Liver (tissue), 3 donors: Measurements from ENCODE around the gene LIPJ.

Source experiments
- FOXA1 ChIP-seq: IDR thresholded peaks from 2 replicates; pipeline ENCODE4 v1.6.1; 2016; ENCODE audit warnings: antibody characterized with exemption
- NR2F2 ChIP-seq: IDR thresholded peaks from 2 replicates; pipeline ENCODE4 v1.6.1; 2016; ENCODE audit warnings: antibody characterized with exemption
- RAD21 ChIP-seq, 2 donors: IDR thresholded peaks; 2 replicates each; pipeline ENCODE4 v1.6.1; 2016; ENCODE audit warnings: antibody characterized with exemption in 2 of 2, mild to moderate bottlenecking in 2 of 2
- TF ChIP-seq, protein P1 (sequence below): fragments of 150-350 bp; IDR thresholded peaks from 2 replicates; pipeline ENCODE4 v1.5.1; 2017; ENCODE audit warnings: improper control_type of control experiment, low read depth, low read length; ENCODE audit not compliant: missing input control
- TF ChIP-seq, protein P2 (sequence below): IDR thresholded peaks from 2 replicates; pipeline ENCODE4 v1.6.1; 2016; ENCODE audit warnings: antibody characterized with exemption, mild to moderate bottlenecking
- TF ChIP-seq, protein P3 (sequence below): IDR thresholded peaks from 2 replicates; pipeline ENCODE4 v1.6.1; 2016; ENCODE audit warnings: antibody characterized with exemption
- donor health status: healthy.
- donor health status: healthy.

DNA sequence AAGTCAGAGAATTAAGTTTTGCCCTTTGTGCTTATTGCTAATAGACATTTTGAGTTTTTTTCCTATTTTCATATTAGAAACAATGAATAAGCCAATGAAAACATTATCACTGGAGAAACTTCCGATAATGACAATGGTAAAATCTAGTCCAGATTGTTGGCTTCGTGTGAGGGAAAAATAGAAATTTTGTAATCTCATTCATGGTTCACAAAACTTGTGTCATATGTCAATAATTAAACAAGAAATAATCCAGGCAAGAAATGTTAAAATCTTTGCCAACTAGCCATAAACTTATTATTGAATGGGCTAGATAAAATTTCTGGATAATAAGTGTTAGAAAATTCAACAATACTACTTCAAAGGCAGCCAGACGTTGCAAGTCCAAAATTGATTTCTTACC lies 40.1 kb upstream of the LIPJ start:
- TF ChIP-seq, protein P1, sequence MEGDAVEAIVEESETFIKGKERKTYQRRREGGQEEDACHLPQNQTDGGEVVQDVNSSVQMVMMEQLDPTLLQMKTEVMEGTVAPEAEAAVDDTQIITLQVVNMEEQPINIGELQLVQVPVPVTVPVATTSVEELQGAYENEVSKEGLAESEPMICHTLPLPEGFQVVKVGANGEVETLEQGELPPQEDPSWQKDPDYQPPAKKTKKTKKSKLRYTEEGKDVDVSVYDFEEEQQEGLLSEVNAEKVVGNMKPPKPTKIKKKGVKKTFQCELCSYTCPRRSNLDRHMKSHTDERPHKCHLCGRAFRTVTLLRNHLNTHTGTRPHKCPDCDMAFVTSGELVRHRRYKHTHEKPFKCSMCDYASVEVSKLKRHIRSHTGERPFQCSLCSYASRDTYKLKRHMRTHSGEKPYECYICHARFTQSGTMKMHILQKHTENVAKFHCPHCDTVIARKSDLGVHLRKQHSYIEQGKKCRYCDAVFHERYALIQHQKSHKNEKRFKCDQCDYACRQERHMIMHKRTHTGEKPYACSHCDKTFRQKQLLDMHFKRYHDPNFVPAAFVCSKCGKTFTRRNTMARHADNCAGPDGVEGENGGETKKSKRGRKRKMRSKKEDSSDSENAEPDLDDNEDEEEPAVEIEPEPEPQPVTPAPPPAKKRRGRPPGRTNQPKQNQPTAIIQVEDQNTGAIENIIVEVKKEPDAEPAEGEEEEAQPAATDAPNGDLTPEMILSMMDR: no peak
- TF ChIP-seq, protein P2, sequence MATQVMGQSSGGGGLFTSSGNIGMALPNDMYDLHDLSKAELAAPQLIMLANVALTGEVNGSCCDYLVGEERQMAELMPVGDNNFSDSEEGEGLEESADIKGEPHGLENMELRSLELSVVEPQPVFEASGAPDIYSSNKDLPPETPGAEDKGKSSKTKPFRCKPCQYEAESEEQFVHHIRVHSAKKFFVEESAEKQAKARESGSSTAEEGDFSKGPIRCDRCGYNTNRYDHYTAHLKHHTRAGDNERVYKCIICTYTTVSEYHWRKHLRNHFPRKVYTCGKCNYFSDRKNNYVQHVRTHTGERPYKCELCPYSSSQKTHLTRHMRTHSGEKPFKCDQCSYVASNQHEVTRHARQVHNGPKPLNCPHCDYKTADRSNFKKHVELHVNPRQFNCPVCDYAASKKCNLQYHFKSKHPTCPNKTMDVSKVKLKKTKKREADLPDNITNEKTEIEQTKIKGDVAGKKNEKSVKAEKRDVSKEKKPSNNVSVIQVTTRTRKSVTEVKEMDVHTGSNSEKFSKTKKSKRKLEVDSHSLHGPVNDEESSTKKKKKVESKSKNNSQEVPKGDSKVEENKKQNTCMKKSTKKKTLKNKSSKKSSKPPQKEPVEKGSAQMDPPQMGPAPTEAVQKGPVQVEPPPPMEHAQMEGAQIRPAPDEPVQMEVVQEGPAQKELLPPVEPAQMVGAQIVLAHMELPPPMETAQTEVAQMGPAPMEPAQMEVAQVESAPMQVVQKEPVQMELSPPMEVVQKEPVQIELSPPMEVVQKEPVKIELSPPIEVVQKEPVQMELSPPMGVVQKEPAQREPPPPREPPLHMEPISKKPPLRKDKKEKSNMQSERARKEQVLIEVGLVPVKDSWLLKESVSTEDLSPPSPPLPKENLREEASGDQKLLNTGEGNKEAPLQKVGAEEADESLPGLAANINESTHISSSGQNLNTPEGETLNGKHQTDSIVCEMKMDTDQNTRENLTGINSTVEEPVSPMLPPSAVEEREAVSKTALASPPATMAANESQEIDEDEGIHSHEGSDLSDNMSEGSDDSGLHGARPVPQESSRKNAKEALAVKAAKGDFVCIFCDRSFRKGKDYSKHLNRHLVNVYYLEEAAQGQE: no peak
- TF ChIP-seq FOXA1: no peak
- no peak for TF ChIP-seq NR2F2
- TF ChIP-seq, protein P3, sequence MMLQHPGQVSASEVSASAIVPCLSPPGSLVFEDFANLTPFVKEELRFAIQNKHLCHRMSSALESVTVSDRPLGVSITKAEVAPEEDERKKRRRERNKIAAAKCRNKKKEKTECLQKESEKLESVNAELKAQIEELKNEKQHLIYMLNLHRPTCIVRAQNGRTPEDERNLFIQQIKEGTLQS: no peak
- no peak for TF ChIP-seq RAD21 (IDR thresholded peaks at IDR 0.05)
